Thyroid gland (tissue), 4 donors: Measurements from ENCODE around the gene PLXNA4. TPM values are rescaled to one million over a fixed set of nuclear protein-coding genes. Genes with fewer than 3 reads are reported as not detected.

Source experiments
- DNase-seq, 2 donors: peaks; one replicate each; pipeline ENCODE4 v3.0.0-alpha.2; 2019
- H3K27ac ChIP-seq, 3 donors: fragments of 200-600 bp; sonication (generic); 1 replicate in 2 of 3; 2 replicates in 1 of 3; pipeline ENCODE4 v1.5.1; 2016 to 2019; ENCODE audit warnings: mild to moderate bottlenecking in 1 of 3, moderate library complexity in 1 of 3
- H3K27me3 ChIP-seq: fragments of 200-600 bp; sonication (generic); one replicate; pipeline ENCODE4 v1.5.1; 2019
- H3K36me3 ChIP-seq, 2 donors: fragments of 200-600 bp; sonication (generic); one replicate each; pipeline ENCODE4 v1.5.1; 2016 to 2019
- H3K4me1 ChIP-seq, 2 donors: fragments of 200-600 bp; sonication (generic); one replicate each; pipeline ENCODE4 v1.5.1; 2017 to 2019
- H3K4me3 ChIP-seq, 3 donors: fragments of 200-600 bp; sonication (generic); replicated peaks in 1 of 3; 1 replicate in 2 of 3; 2 replicates in 1 of 3; pipeline ENCODE4 v1.5.1; 2016; ENCODE audit warnings: mild to moderate bottlenecking in 1 of 3
- H3K9me3 ChIP-seq: fragments of 200-600 bp; sonication (generic); one replicate; pipeline ENCODE4 v1.5.1; 2017
- CTCF ChIP-seq, 6 experiments: fragments of 200-600 bp in 3 of 6; fragments of 450-650 bp in 3 of 6; sonication (generic) in 3 of 6; IDR thresholded peaks; one replicate each; pipeline ENCODE4 v1.5.1; 2016 to 2019; ENCODE audit warnings: antibody characterized with exemption in 6 of 6, mild to moderate bottlenecking in 2 of 6, inconsistent platforms in 1 of 6, moderate library complexity in 1 of 6
- POLR2A ChIP-seq, 2 donors: fragments of 450-650 bp; IDR thresholded peaks; one replicate each; pipeline ENCODE4 v1.6.1; 2017; ENCODE audit warnings: antibody characterized with exemption in 2 of 2, mild to moderate bottlenecking in 2 of 2, moderate library complexity in 1 of 2
- WGBS, 2 donors: methylation state at CpG; one replicate each; pipeline ENCODE4 v1.1.5; 2017; 5-methylcytosine and 5-hydroxymethylcytosine counted together
- intact Hi-C: fragments of 100-400 bp; cut with DNase I; formaldehyde crosslinking; loops from one replicate; pipeline ENCODE4 v1.15.1; 2023
- total RNA-seq, 4 donors: library from RNA; depleted of rRNA; stranded (reverse); fragments of >200 nt; gene quantifications; one replicate each; pipeline ENCODE4 v1.2.3, GENCODE V29; 2016

Gene PLXNA4
- total RNA-seq, 4 donors from 2014 or later, result 1.3 to 8.3 (median 2.4) TPM

- no peaks in the 10 kb centered on the region for H3K36me3 ChIP-seq
- intact Hi-C loops, result no loop called here
- no peak overlapping the region for H3K4me3 ChIP-seq
- H3K9me3 ChIP-seq, result no peaks in the 10 kb centered on the region
- H3K27ac ChIP-seq, result no peak overlapping the region
- no peak for DNase-seq
- WGBS, 2 donors, result 87 to 88% methylated on average over 4 of the region's 4 CpGs
- TF ChIP-seq POLR2A (IDR thresholded peaks at IDR 0.05) (no peak), CTCF (IDR thresholded peaks at IDR 0.05) (no peak)
- no peaks in the 10 kb centered on the region for H3K4me1 ChIP-seq
- no peaks in the 10 kb centered on the region for H3K27me3 ChIP-seq
These were observed 485.8 kb downstream of the PLXNA4 start for GRCh38 chr7:132090444-132090843.

DNA sequence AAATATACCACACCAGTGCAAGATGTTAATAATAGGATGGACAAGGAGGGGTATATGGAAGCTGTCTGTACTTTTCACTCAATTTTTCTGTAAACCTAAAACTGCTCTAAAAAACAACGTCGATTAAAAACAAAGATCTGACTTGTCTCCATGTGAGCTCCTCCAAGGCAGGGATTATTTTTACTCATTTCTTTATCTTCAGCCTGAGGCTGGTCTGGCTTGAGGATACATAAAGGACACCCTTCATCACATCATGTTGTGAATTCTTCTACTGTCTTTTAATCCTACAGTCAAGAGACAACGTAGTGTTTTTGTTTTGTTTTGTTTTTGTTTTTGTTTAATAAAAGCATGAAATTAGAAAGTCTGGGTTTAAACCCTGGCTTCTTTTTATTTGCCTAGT, 486.9 kb downstream of the PLXNA4 start:
- Histone ChIP-seq H3K4me1 (no peaks in the 10 kb centered on the region), H3K36me3 (no peaks in the 10 kb centered on the region), H3K4me3 (no peak overlapping the region), H3K27me3 (no peaks in the 10 kb centered on the region), H3K27ac (no peak overlapping the region), H3K9me3 (no peaks in the 10 kb centered on the region)
- WGBS, 2 donors, result 80 to 90% methylated on average over 3 of the region's 3 CpGs
- TF ChIP-seq CTCF (IDR thresholded peaks at IDR 0.05) (no peak), POLR2A (IDR thresholded peaks at IDR 0.05) (no peak)
- no peak for DNase-seq
- intact Hi-C loops, result no loop called here

- no peak for TF ChIP-seq POLR2A (IDR thresholded peaks at IDR 0.05)
- TF ChIP-seq CTCF (IDR thresholded peaks at IDR 0.05), result no peak
- Histone ChIP-seq H3K4me3 (no peak overlapping the region), H3K27ac (no peak overlapping the region), H3K4me1 (peaks cover 0 to 11% of the 10 kb centered on the region in 2 donors), H3K36me3 (no peaks in the 10 kb centered on the region), H3K27me3 (no peaks in the 10 kb centered on the region), H3K9me3 (no peaks in the 10 kb centered on the region)
- WGBS, 2 donors, result 80 to 90% methylated on average over 1 to 2 of the region's 2 CpGs
- intact Hi-C loops, result no loop called here
- DNase-seq, result no peak
These were observed 488.8 kb downstream of the PLXNA4 start for GRCh38 chr7:132087421-132087820.

GRCh38 chr7:132084776-132085388, 491.4 kb downstream of the PLXNA4 start:
- H3K36me3 ChIP-seq, result no peaks in the 10 kb centered on the region
- WGBS, 2 donors, result 86 to 92% methylated on average over 8 of the region's 8 CpGs
- DNase-seq, result no peak
- no peak overlapping the region for H3K27ac ChIP-seq
- no peak for TF ChIP-seq POLR2A (IDR thresholded peaks at IDR 0.05)
- no peak for TF ChIP-seq CTCF (IDR thresholded peaks at IDR 0.05)
- H3K4me3 ChIP-seq, result no peak overlapping the region
- peaks cover 15 to 24% of the 10 kb centered on the region in 2 donors for H3K4me1 ChIP-seq
- H3K27me3 ChIP-seq, result no peaks in the 10 kb centered on the region
- intact Hi-C loops, result no loop called here
- H3K9me3 ChIP-seq, result no peaks in the 10 kb centered on the region

DNA sequence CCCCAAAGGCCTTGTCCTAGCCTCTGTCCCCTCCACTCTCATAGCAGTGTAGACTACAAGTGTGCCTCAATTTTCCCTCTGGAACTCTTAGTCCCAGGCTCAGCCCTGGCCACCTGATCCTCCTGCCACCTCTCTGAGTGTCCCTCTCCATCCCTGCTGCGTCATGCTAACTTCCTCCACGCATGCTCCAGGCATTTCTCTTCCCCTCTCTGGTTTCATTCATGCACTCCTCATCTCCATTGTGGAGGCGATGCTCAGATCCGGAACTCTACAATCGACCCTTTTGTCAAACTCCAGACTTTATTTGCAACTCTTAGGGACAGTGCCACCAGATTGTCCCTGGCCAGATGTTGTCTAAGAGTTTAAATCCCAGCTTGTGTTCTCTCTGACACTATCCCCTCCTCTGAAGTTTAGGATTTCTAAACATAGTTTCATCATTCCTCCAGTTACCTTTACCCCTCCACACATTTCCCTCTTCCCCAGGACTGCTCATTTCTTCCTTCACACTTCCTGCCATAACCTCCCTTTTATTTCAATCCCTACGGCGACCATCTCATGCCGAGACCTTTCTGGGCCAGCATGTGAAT, 492.6 kb downstream of the PLXNA4 start:
- TF ChIP-seq CTCF (IDR thresholded peaks at IDR 0.05) (no peak), POLR2A (IDR thresholded peaks at IDR 0.05) (no peak)
- H3K27me3 ChIP-seq, result no peaks in the 10 kb centered on the region
- H3K4me1 ChIP-seq, result peaks cover 15 to 24% of the 10 kb centered on the region in 2 donors
- no peak overlapping the region for H3K4me3 ChIP-seq
- H3K36me3 ChIP-seq, result no peaks in the 10 kb centered on the region
- WGBS, 2 donors, result 90 to 93% methylated on average over 8 of the region's 8 CpGs
- no peak overlapping the region for H3K27ac ChIP-seq
- intact Hi-C loops, result no loop called here
- no peaks in the 10 kb centered on the region for H3K9me3 ChIP-seq
- no peak for DNase-seq
